Measurements from ENCODE around the gene PAQR4.

DNA sequence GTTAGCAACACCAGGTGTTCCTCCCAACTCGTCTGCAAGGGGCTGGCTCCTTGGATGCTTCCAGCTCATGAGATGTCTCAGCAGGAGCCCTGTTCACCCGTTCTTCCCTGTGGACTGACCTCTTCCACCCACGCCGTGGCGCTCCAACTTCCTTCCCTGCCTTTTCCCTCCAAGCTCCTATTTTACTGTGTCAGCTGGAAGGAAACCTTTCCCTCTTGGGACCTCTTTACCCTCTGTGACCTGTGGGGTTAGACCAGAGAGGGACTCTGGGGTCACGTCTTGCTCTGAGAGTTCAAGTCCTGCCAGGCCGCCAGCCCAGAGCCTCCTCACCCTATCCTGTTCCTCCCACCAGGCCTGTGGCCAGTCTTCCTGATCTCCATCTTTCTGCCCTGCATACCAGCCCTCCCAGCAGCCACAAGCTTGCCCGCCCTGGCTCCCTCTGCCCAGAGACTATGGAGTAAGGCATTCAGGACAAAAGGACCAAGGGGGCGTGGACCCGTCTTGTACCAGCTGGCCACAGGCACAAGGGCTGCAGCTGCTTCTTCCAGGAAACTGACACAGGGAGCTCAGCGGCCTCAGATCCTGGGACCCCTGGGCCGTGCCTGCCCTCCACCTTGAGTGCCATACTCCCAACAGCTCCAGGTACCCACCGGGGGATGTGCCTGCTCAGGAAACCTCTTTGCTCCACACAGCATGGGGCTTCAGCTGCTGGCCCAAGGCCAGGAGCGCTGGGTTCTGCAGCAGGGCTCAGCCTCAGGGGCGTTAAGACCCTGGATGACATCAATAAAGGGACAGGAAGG, 3.0 kb downstream of the PAQR4 start:
- TF ChIP-seq, protein P1, sequence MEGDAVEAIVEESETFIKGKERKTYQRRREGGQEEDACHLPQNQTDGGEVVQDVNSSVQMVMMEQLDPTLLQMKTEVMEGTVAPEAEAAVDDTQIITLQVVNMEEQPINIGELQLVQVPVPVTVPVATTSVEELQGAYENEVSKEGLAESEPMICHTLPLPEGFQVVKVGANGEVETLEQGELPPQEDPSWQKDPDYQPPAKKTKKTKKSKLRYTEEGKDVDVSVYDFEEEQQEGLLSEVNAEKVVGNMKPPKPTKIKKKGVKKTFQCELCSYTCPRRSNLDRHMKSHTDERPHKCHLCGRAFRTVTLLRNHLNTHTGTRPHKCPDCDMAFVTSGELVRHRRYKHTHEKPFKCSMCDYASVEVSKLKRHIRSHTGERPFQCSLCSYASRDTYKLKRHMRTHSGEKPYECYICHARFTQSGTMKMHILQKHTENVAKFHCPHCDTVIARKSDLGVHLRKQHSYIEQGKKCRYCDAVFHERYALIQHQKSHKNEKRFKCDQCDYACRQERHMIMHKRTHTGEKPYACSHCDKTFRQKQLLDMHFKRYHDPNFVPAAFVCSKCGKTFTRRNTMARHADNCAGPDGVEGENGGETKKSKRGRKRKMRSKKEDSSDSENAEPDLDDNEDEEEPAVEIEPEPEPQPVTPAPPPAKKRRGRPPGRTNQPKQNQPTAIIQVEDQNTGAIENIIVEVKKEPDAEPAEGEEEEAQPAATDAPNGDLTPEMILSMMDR (IDR thresholded peaks at IDR 0.05) = no peak
- TF ChIP-seq ZFX (IDR thresholded peaks at IDR 0.05; ENCODE audit: borderline replicate concordance) = no peak
